ENCODE results near the gene PACS2.

PACS2 gene

GRCh38 chr14:105436402-105436801 lies 121.9 kb downstream of the PACS2 start:
- no peak overlapping the region for H3K4me3 ChIP-seq (ENCODE audit: low read depth, low read length)
- TF ChIP-seq CTCF (IDR thresholded peaks at IDR 0.05; ENCODE audit: borderline replicate concordance, insufficient read depth, low read depth, low read length): no peak

GRCh38 chr14:105436891-105437722 lies 122.6 kb downstream of the PACS2 start:
- H3K4me3 ChIP-seq (ENCODE audit: low read depth, low read length): no peak overlapping the region
- no peak for TF ChIP-seq CTCF (IDR thresholded peaks at IDR 0.05; ENCODE audit: borderline replicate concordance, insufficient read depth, low read depth, low read length)

GRCh38 chr14:105437723-105438500 lies 123.4 kb downstream of the PACS2 start:
- TF ChIP-seq CTCF (IDR thresholded peaks at IDR 0.05; ENCODE audit: borderline replicate concordance, insufficient read depth, low read depth, low read length): no peak
- H3K4me3 ChIP-seq (ENCODE audit: low read depth, low read length): no peak overlapping the region

- no peak overlapping the region for H3K4me3 ChIP-seq (ENCODE audit: low read depth, low read length)
- no peak for TF ChIP-seq CTCF (IDR thresholded peaks at IDR 0.05; ENCODE audit: borderline replicate concordance, insufficient read depth, low read depth, low read length)
Observed at GRCh38 chr14:105439179-105439578, 124.6 kb downstream of the PACS2 start.

- no peak overlapping the region for H3K4me3 ChIP-seq (ENCODE audit: low read depth, low read length)
- TF ChIP-seq CTCF (IDR thresholded peaks at IDR 0.05; ENCODE audit: borderline replicate concordance, insufficient read depth, low read depth, low read length): no peak
Observed at GRCh38 chr14:105439710-105440553, 125.4 kb downstream of the PACS2 start.

- TF ChIP-seq CTCF (IDR thresholded peaks at IDR 0.05; ENCODE audit: borderline replicate concordance, insufficient read depth, low read depth, low read length): no peak
- no peak overlapping the region for H3K4me3 ChIP-seq (ENCODE audit: low read depth, low read length)
Observed at GRCh38 chr14:105440554-105440900, 126.0 kb downstream of the PACS2 start.
